Activated T-cell treated with anti-CD3 and anti-CD28 coated beads, Interleukin-2, amount 50 U/mL, for 1 hour (primary cell): ENCODE data around the gene CNTN3.

ENCODE experiments used
- DNase-seq: peaks from one replicate; pipeline ENCODE4 v3.0.0-alpha.2; 2020

Gene CNTN3

GRCh38 chr3:74606996-74607395 is 7.5 kb downstream of the CNTN3 start:
- DNase-seq: no peak

DNA sequence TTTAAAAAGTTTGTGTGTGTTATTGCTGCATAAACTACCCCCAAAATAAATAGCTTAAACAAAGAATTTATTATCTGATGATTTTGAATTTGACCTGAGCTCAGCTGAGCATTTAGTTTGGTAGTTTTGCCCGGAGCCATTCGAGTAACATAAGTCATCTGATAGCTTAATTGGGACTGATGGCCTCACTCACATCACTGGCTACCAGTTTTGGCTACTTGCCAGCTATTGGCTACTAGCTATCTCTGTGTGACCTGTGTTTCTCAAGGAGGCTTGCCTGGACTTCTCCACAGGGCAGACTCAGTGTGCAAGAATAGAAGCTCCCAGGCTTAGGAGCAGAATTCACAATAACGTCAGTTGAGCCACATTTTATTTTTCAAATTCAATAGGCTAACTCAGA is 9.0 kb downstream of the CNTN3 start:
- DNase-seq: no peak

GRCh38 chr3:74603292-74603691 is 11.2 kb downstream of the CNTN3 start:
- DNase-seq: no peak

- no peak for DNase-seq
Measured at GRCh38 chr3:74602471-74602870, 12.0 kb downstream of the CNTN3 start.

DNA sequence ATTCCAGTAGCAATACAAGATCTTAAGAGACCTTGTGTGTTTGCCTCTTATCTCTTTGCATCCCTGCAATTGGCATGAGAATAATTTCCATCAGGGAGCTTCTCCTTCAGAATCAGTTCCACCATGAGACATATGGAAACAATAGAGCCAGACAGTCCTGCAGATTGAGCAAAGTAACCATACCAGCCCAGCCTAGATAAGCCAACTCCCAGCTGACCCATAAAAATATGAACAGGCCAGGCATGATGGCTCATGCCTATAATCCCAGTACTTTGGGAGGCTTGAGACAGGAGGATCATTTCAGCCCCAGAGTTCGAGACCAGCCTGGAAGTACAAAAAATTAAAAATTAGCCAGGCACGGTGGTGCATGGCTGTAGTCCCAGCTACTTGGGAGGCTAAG is 12.7 kb downstream of the CNTN3 start:
- no peak for DNase-seq

- DNase-seq: no peak
Measured at GRCh38 chr3:74599564-74599963, 14.9 kb downstream of the CNTN3 start.

DNA sequence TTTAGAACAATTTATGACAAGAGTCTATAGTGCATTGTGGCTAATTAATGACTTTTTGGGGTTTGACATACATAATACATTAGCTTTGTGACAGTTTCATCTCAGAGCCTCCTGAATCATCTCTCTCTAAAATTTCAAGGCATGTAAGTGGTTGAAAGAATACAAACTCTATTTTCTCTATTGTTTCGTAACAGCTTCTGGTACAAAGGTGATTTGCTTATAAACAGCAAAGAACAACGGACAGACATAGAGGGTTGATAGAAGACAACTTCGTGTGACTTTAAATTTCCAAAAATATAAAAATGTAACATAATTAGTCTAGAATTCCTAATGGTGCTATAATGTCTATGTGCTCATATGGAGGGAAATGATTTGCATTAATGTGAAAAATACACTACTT is 21.3 kb downstream of the CNTN3 start:
- no peak for DNase-seq

GRCh38 chr3:74592359-74592758 is 22.1 kb downstream of the CNTN3 start:
- no peak for DNase-seq

GRCh38 chr3:74591946-74592345 is 22.5 kb downstream of the CNTN3 start:
- DNase-seq: no peak

DNA sequence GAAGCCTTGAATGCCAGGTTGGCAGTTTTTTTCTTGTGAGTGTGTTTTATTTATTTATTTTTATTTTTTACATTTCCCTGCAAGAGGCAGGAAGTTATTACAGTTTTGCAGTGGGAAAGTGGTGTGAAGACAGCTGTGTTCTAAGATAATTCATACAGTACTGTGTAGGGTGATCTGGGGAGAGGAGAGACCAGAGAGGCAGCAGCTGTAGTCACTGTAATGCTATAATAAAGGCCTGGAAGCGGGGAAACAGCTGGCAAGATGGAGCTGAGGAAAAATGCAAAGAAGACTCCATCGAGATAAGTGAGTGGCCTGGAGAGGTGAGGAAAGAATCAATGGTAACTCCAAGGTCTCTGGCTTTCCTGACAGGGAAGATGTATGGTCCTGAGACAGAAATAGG is 23.1 kb downstream of the CNTN3 start:
- DNase-seq: no peak

- no peak for DNase-seq
Measured at GRCh38 chr3:74590620-74591262, 23.7 kb downstream of the CNTN3 start.

DNA sequence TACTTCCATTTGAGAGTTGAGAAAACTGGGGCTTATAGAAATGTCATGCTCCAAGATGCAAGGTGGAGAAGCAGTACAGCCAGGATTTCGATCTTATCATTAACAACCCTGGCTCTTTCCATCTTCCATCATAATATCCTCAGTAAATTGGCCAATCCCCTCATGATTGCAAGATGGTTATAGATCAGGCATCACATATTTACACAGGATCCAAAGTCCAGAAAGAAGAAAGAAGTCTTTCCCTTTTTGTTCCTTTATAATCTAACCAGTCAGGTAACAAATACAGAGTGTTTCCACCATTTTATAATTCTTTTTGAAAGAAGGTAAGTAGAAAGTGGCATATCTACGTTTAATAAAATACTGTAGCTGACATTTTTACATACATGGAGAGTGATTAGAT is 29.7 kb downstream of the CNTN3 start:
- DNase-seq: no peak

DNA sequence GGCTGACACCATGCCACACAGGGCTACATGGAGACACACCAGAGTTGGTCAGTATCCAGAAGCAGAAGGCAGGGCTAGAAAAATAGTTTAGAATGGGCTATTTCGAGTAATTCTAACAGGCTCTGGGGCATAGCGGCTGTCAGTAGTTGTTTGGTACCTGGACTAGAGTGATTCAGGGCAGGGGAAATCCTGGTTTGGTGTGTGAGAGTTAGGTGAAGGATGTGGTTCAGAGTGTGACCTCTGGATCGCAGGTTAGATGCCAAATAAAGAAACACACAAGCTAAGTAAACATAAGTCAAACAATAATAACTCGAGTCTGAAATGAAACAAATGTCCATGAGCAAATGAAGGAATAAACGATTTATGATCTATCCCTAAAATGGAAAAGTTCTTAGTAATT is 31.5 kb downstream of the CNTN3 start:
- DNase-seq: no peak

DNA sequence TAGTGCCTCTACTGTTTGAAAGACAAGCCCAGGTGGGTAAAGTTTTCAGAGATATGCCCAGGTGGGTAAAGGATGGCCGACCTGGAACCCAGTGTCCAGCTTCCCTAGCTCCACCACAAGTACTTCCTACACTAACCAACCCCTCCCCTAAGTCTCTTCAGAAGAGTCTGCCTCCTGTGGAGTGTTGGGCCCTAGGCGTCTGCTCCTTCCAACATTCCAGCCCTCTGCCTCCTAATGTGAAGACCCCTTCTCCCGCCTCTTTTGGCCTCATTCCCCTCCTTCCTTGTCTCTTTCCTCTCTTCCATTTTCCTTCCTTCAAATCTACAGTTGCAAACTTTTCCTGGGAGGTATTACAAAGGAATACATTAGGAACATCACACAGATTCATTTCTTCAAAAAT is 38.6 kb downstream of the CNTN3 start:
- no peak for DNase-seq

GRCh38 chr3:74571118-74571517 is 43.3 kb downstream of the CNTN3 start:
- DNase-seq: no peak
